Measurements from ENCODE around the gene LMCD1. TPM values are rescaled to one million over a fixed set of nuclear protein-coding genes. Genes with fewer than 3 reads are reported as not detected.

LMCD1 gene
- total RNA-seq, 6 experiments from 2014 or later, result 3.0 to 24.0 (median 8.4) TPM

- ATAC-seq (peak in 1 of 4 donors; percentile 22), DNase-seq (no peak)
- Histone ChIP-seq H3K27ac (peak overlapping the region in 1 of 3 donors; percentile 74), H3K4me3 (no peak overlapping the region), H3K9me3 (no peaks in the 10 kb centered on the region), H3K27me3 (no peaks in the 10 kb centered on the region), H3K4me1 (peaks cover 0 to 42% (median 20%) of the 10 kb centered on the region in 4 donors), H3K36me3 (no peaks in the 10 kb centered on the region)
- TF ChIP-seq POLR2A (IDR thresholded peaks at IDR 0.05), result no peak
- TF ChIP-seq, protein P1, sequence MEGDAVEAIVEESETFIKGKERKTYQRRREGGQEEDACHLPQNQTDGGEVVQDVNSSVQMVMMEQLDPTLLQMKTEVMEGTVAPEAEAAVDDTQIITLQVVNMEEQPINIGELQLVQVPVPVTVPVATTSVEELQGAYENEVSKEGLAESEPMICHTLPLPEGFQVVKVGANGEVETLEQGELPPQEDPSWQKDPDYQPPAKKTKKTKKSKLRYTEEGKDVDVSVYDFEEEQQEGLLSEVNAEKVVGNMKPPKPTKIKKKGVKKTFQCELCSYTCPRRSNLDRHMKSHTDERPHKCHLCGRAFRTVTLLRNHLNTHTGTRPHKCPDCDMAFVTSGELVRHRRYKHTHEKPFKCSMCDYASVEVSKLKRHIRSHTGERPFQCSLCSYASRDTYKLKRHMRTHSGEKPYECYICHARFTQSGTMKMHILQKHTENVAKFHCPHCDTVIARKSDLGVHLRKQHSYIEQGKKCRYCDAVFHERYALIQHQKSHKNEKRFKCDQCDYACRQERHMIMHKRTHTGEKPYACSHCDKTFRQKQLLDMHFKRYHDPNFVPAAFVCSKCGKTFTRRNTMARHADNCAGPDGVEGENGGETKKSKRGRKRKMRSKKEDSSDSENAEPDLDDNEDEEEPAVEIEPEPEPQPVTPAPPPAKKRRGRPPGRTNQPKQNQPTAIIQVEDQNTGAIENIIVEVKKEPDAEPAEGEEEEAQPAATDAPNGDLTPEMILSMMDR (IDR thresholded peaks at IDR 0.05), result no peak
- intact Hi-C loops (cut with DNase I), result no loop called here
- 83% methylated on average over 1 of the region's 1 CpG for WGBS (ENCODE audit: insufficient coverage, low coverage, low lambda C conversion rate, missing lambda C conversion rate)
These were observed 29.0 kb downstream of the LMCD1 start for GRCh38 chr3:8530581-8530980.

DNA sequence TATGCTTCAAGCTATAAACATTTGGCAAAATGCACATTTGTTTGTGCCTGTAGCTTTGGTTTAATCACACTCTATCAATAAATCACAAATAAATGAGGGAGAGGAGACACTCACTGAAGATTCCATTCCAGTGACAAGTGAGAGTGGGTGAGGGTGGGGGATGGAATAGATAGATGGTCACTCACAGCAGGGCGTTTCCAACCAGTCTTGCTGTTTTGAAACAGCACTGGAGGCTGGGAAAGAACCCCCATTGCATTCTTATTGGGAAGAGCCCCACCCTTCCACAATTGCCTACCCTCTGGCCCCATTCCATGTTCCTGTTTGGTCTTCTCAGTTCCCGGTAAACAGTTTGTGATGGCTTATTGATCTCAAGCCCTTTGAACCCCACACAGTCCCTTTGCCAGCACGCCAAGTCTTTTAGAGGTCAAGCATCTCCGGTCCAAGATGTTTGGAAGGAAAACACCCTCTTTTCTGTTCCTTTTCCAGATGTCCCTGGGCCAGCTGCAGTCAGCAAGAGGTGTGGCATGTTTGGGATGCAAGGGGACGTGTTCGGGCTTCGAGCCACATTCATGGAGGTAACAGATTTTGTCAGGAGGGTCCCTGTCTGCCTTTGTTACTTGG is 30.7 kb downstream of the LMCD1 start:
- no peak overlapping the region for H3K4me3 ChIP-seq
- no peak overlapping the region for H3K27ac ChIP-seq
- intact Hi-C loops (cut with DNase I), result no loop called here
- no peaks in the 10 kb centered on the region for H3K27me3 ChIP-seq
- no peaks in the 10 kb centered on the region for H3K36me3 ChIP-seq
- DNase-seq (peak; percentile 38 to 74 (median 61)), ATAC-seq (peak; percentile 68 to 81 (median 78))
- WGBS (ENCODE audit: insufficient coverage, low coverage, low lambda C conversion rate, missing lambda C conversion rate), result 26% methylated on average over 7 of the region's 7 CpGs
- peaks cover 0 to 42% (median 20%) of the 10 kb centered on the region in 4 donors for H3K4me1 ChIP-seq
- no peak for TF ChIP-seq POLR2A (IDR thresholded peaks at IDR 0.05)
- TF ChIP-seq, protein P1 (IDR thresholded peaks at IDR 0.05), result no peak
- no peaks in the 10 kb centered on the region for H3K9me3 ChIP-seq

DNA sequence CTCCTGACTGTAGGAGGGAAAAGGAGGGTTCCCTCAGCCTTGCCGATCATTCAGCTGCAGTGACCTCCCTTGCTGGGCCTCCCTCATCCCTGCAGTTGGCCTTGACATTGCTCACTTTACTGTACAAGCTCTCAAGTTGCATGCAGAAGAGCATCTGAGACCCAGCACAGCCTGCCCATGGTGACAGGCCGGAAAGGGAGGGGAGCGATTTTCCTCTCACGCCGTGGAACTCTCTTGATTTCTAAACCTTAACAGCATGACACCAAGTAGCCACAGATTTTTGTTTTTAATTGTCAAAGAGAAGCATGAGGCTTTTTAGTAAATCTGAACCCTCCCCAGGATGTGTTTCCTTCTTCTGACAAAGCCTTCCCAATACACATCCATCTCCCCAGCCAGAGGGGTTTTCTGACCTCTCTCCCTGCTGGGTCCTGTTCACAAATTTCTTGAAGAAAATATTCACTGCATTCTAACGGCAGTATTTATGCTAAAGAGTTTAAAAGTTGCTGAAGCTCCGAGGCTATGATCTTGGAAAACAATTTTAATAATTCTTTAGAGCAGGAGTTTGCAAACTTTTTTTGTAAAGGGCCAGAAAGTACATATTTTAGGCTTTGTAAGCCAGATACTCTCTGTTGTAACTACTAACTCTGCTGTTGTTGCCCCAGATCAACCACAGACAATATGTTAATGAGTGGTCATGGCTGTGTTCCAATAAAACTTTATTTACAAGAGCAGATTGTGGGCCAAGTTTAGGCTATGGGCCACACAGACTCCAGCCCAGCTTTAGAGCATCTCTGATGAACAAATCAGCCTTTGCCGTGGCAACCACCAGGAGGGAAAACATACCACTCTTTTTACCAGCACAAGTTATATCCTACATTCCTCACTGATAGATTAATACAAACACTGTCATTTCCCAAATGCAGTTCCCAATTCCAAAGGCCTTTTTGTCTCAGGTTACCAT is 34.8 kb downstream of the LMCD1 start:
- Histone ChIP-seq H3K27me3 (no peaks in the 10 kb centered on the region), H3K9me3 (no peaks in the 10 kb centered on the region), H3K36me3 (no peaks in the 10 kb centered on the region), H3K4me1 (peaks cover 0 to 14% (median 7%) of the 10 kb centered on the region in 4 donors), H3K27ac (no peak overlapping the region), H3K4me3 (no peak overlapping the region)
- DNase-seq (no peak), ATAC-seq (no peak)
- WGBS (ENCODE audit: insufficient coverage, low coverage, low lambda C conversion rate, missing lambda C conversion rate), result 93% methylated on average over 8 of the region's 8 CpGs
- TF ChIP-seq, protein P1 (IDR thresholded peaks at IDR 0.05), result no peak
- TF ChIP-seq POLR2A (IDR thresholded peaks at IDR 0.05), result no peak
- intact Hi-C loops (cut with DNase I), result no loop called here

DNA sequence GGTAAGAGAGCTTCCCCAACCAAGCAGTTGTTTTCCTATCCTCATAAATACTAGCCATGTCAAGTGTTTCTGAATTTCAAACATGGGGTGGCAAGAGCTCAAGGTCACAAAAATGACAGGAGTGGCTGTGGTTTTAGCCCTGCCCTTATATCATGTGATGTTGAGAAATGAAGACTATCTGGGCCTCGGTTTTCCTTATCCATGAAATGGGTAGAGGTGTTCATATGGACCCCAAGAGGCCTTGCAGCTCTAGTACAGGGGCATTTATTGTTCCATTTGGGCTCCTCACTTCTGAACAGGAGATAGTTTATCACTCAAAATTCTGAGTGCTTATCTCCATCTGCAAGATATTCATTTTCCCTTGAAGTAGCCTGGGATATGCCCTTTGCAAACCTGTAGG is 35.8 kb downstream of the LMCD1 start:
- Histone ChIP-seq H3K4me3 (no peak overlapping the region), H3K4me1 (peaks cover 0 to 5% (median 2%) of the 10 kb centered on the region in 4 donors), H3K36me3 (no peaks in the 10 kb centered on the region), H3K27me3 (no peaks in the 10 kb centered on the region), H3K27ac (no peak overlapping the region), H3K9me3 (no peaks in the 10 kb centered on the region)
- TF ChIP-seq, protein P1 (IDR thresholded peaks at IDR 0.05), result no peak
- TF ChIP-seq POLR2A (IDR thresholded peaks at IDR 0.05), result no peak
- intact Hi-C loops (cut with DNase I), result no loop called here
- DNase-seq (no peak), ATAC-seq (no peak)
- WGBS (ENCODE audit: insufficient coverage, low coverage, low lambda C conversion rate, missing lambda C conversion rate), result 63% methylated on average over 1 of the region's 1 CpG

Data from right lobe of liver (tissue), 6 donors.